Stomach (tissue), 4 donors: ENCODE measurements around the gene PPP2R2B.

Source experiments
- EP300 ChIP-seq: sonication (generic); formaldehyde crosslinking; IDR thresholded peaks from one replicate; pipeline ENCODE4 v1.6.1; 2017; ENCODE audit warnings: antibody characterized with exemption
- POLR2A ChIP-seq, 4 donors: fragments of 450-650 bp; IDR thresholded peaks; one replicate each; pipeline ENCODE4 v1.6.1; 2016; ENCODE audit warnings: antibody characterized with exemption in 4 of 4, control low read depth in 2 of 4, mild to moderate bottlenecking in 1 of 4, moderate library complexity in 1 of 4
- TF ChIP-seq, protein P1 (sequence below), 7 experiments: fragments of 450-650 bp in 4 of 7; fragments of 200-600 bp in 3 of 7; sonication (generic) in 3 of 7; IDR thresholded peaks; one replicate each; pipeline ENCODE4 v1.5.1; 2016 to 2019; ENCODE audit warnings: antibody characterized with exemption in 7 of 7, control low read depth in 2 of 7, mild to moderate bottlenecking in 1 of 7

DNA sequence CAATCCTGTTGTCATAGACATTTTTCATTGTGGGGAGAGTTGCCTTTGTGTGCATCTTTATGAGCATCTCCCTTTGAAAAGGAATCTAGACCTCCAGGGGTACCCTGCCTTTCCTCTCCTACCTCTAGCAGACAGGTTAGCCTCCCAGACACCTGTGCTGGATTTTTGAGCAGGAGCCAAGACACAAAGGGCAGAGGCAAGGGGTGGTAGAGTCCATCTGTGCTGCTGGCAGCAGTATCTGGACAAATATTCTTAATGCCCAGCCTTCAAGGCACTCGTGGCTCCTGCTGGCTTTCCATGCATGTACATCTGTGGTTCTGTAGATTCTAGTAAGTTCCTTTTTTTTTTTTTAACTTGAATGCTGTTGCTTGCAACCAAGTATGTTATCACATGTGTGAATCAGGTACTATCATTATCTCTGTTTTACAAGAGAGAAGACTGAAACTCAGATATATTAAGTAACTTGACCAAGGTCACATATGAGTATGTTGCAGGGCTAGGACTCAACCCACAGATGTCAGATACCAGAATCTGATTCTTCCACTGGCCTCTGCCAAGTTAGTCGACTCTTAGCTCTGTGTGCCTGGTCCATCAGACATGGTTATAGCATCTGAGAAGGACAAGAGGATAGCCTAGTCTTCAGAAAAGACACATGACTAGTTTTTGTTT is 329.6 kb downstream of the PPP2R2B start:
- TF ChIP-seq POLR2A (IDR thresholded peaks at IDR 0.05) = no peak
- TF ChIP-seq, protein P1, sequence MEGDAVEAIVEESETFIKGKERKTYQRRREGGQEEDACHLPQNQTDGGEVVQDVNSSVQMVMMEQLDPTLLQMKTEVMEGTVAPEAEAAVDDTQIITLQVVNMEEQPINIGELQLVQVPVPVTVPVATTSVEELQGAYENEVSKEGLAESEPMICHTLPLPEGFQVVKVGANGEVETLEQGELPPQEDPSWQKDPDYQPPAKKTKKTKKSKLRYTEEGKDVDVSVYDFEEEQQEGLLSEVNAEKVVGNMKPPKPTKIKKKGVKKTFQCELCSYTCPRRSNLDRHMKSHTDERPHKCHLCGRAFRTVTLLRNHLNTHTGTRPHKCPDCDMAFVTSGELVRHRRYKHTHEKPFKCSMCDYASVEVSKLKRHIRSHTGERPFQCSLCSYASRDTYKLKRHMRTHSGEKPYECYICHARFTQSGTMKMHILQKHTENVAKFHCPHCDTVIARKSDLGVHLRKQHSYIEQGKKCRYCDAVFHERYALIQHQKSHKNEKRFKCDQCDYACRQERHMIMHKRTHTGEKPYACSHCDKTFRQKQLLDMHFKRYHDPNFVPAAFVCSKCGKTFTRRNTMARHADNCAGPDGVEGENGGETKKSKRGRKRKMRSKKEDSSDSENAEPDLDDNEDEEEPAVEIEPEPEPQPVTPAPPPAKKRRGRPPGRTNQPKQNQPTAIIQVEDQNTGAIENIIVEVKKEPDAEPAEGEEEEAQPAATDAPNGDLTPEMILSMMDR (IDR thresholded peaks at IDR 0.05) = no peak
- no peak for TF ChIP-seq EP300
